GM23338 (cell line): ENCODE data around the gene JARID2. TPM values are rescaled to one million over a fixed set of nuclear protein-coding genes. Genes with fewer than 3 reads are reported as not detected.

Experiments
- ATAC-seq: fragments of 200-7000 bp; cut with Tn5 transposase; 3 replicates; pipeline ENCODE4 v1.9.1; 2020
- DNase-seq: peaks from one replicate; pipeline ENCODE4 v3.0.0-alpha.2; 2015; ENCODE audit warnings: low spot score
- H2AFZ ChIP-seq: fragments of 200-600 bp; sonication (generic); 2 replicates; pipeline ENCODE4 v1.8.0; 2016; ENCODE audit warnings: antibody characterized with exemption, mild to moderate bottlenecking, moderate library complexity
- H3F3A ChIP-seq: fragments of 200-600 bp; sonication (generic); replicated peaks from 2 replicates; pipeline ENCODE4 v1.8.0; 2017; ENCODE audit warnings: antibody characterized with exemption, mixed run types, low read depth
- H3K27ac ChIP-seq: fragments of 200-600 bp; sonication (generic); 2 replicates; pipeline ENCODE4 v1.6.1; 2016; ENCODE audit warnings: low read depth
- H3K27me3 ChIP-seq: fragments of 200-600 bp; sonication (generic); 2 replicates; pipeline ENCODE4 v1.8.0; 2016; ENCODE audit warnings: mild to moderate bottlenecking, mixed run types, moderate library complexity; ENCODE audit not compliant: insufficient read depth
- H3K36me3 ChIP-seq: fragments of 200-600 bp; sonication (generic); 2 replicates; pipeline ENCODE4 v1.8.0; 2016; ENCODE audit warnings: mild to moderate bottlenecking; ENCODE audit not compliant: insufficient read depth
- H3K4me1 ChIP-seq: fragments of 200-600 bp; sonication (generic); 2 replicates; pipeline ENCODE4 v1.8.0; 2016; ENCODE audit warnings: mild to moderate bottlenecking, moderate library complexity; ENCODE audit not compliant: insufficient read depth
- H3K4me2 ChIP-seq: fragments of 200-600 bp; sonication (generic); 2 replicates; pipeline ENCODE4 v1.7.1; 2017; ENCODE audit warnings: mixed run types
- H3K4me3 ChIP-seq: fragments of 200-600 bp; sonication (generic); 2 replicates; pipeline ENCODE4 v1.6.1; 2016; ENCODE audit warnings: mixed run types
- H3K79me2 ChIP-seq: fragments of 200-600 bp; sonication (generic); replicated peaks from 2 replicates; pipeline ENCODE4 v1.8.0; 2017; ENCODE audit warnings: mild to moderate bottlenecking; ENCODE audit not compliant: insufficient read depth
- H3K9me2 ChIP-seq: fragments of 200-600 bp; sonication (generic); 2 replicates; pipeline ENCODE4 v1.8.0; 2017; ENCODE audit not compliant: insufficient read depth
- H4K20me1 ChIP-seq: fragments of 200-600 bp; sonication (generic); replicated peaks from 2 replicates; pipeline ENCODE4 v1.8.0; 2017; ENCODE audit warnings: mild to moderate bottlenecking; ENCODE audit not compliant: insufficient read depth
- H3K27ac Mint-ChIP-seq: 2 replicates; pipeline ENCODE4 v1.8.0; 2020; ENCODE audit warnings: inconsistent platforms, mild to moderate bottlenecking, moderate library complexity, mixed read lengths
- H3K27me3 Mint-ChIP-seq: 3 replicates; pipeline ENCODE4 v1.8.0; 2022; ENCODE audit warnings: low read depth, mild to moderate bottlenecking, moderate library complexity, mixed read lengths, inconsistent platforms; ENCODE audit not compliant: insufficient read depth, poor library complexity
- H3K36me3 Mint-ChIP-seq: 3 replicates; pipeline ENCODE4 v1.8.0; 2021; ENCODE audit warnings: low read depth, mild to moderate bottlenecking, inconsistent platforms, moderate library complexity, mixed read lengths
- H3K4me1 Mint-ChIP-seq: 3 replicates; pipeline ENCODE4 v1.8.0; 2020; ENCODE audit warnings: mild to moderate bottlenecking, inconsistent platforms, mixed read lengths
- H3K4me3 Mint-ChIP-seq: 3 replicates; pipeline ENCODE4 v1.8.0; 2021; ENCODE audit warnings: moderate library complexity, mild to moderate bottlenecking, inconsistent platforms, mixed read lengths
- H3K9me3 Mint-ChIP-seq: 3 replicates; pipeline ENCODE4 v1.8.0; 2020; ENCODE audit warnings: moderate library complexity, mild to moderate bottlenecking, inconsistent platforms, mixed read lengths
- CREB1 ChIP-seq: fragments of 250-450 bp; sonication (Bioruptor Pico); IDR thresholded peaks from 2 replicates; pipeline ENCODE4 v1.5.0; 2020; ENCODE audit warnings: low read depth, mild to moderate bottlenecking, moderate library complexity
- CTCF ChIP-seq, 2 experiments: fragments of 200-600 bp in 1 of 2; sonication (generic) in 1 of 2; conservative IDR thresholded peaks; 2 replicates each; pipeline versions ENCODE4 v1.5.1 to v1.6.1; 2016 to 2017; ENCODE audit warnings: antibody characterized with exemption in 2 of 2, low read depth in 2 of 2, mild to moderate bottlenecking in 2 of 2, moderate library complexity in 1 of 2
- ETS1 ChIP-seq: IDR thresholded peaks from 2 replicates; pipeline ENCODE4 v1.6.1; 2016; ENCODE audit warnings: antibody characterized with exemption
- EZH2 ChIP-seq: fragments of 200-600 bp; sonication (generic); IDR thresholded peaks from one replicate; pipeline ENCODE4 v1.8.0; 2017; ENCODE audit warnings: antibody characterized with exemption, mild to moderate bottlenecking, low read depth; ENCODE audit not compliant: unreplicated experiment
- EZH2phosphoT487 ChIP-seq: fragments of 200-600 bp; sonication (generic); IDR thresholded peaks from one replicate; pipeline ENCODE4 v1.8.1; 2018; ENCODE audit warnings: antibody characterized with exemption; ENCODE audit not compliant: unreplicated experiment
- JUNB ChIP-seq: IDR thresholded peaks from one replicate; pipeline ENCODE4 v1.6.1; 2016; ENCODE audit warnings: antibody characterized with exemption; ENCODE audit not compliant: unreplicated experiment
- NANOG ChIP-seq: IDR thresholded peaks from 2 replicates; pipeline ENCODE4 v1.6.1; 2016; ENCODE audit warnings: antibody characterized with exemption, borderline replicate concordance
- POLR2AphosphoS5 ChIP-seq: IDR thresholded peaks from 2 replicates; pipeline ENCODE4 v1.6.1; 2016; ENCODE audit warnings: antibody characterized with exemption, low read depth
- REST ChIP-seq: IDR thresholded peaks from one replicate; pipeline ENCODE4 v1.6.1; 2018; ENCODE audit warnings: antibody characterized with exemption; ENCODE audit not compliant: unreplicated experiment
- STAT1 ChIP-seq: IDR thresholded peaks from one replicate; pipeline ENCODE4 v1.6.1; 2016; ENCODE audit warnings: antibody characterized with exemption; ENCODE audit not compliant: unreplicated experiment
- ZNF114 ChIP-seq: fragments of 250-450 bp; sonication (Bioruptor Pico); IDR thresholded peaks from 2 replicates; pipeline ENCODE4 v1.5.0; 2020; ENCODE audit warnings: mild to moderate bottlenecking, moderate library complexity
- ZNF331 ChIP-seq: fragments of 250-450 bp; sonication (Bioruptor Pico); IDR thresholded peaks from 2 replicates; pipeline ENCODE4 v1.5.0; 2020; ENCODE audit warnings: low read depth, mild to moderate bottlenecking, moderate library complexity
- ZNF462 ChIP-seq: fragments of 250-450 bp; sonication (Bioruptor Pico); IDR thresholded peaks from 2 replicates; pipeline ENCODE4 v1.5.0; 2020; ENCODE audit warnings: mild to moderate bottlenecking, moderate library complexity
- polyA plus RNA-seq: library from polyadenylated mRNA; unstranded; fragments of >200 nt; fragmentation: Nextera tagmentation; extraction: Ambion mirVana; gene quantifications from 2 replicates; pipeline ENCODE4 v1.2.1, GENCODE V29; 2016
- total RNA-seq: library from RNA; depleted of rRNA; stranded (reverse); fragments of >200 nt; shearing (Covaris generic); gene quantifications from 2 replicates; pipeline ENCODE4 v1.2.3, GENCODE V29; 2014

Gene JARID2
- total and polyA plus RNA-seq, 2 experiments from 2014 or later = 92.8 to 196 TPM

GRCh38 chr6:15389084-15389764, 143.4 kb downstream of the JARID2 start:
- H3K36me3 ChIP-seq = no peaks in the 10 kb centered on the region; the same call in 1 of the 2 replicates
- ATAC-seq (no peak), DNase-seq (no peak)
- Mint-ChIP-seq H3K4me1 (peaks cover 90% of the 10 kb centered on the region), H3K27me3 (peaks cover 26% of the 10 kb centered on the region), H3K9me3 (no peaks in the 10 kb centered on the region), H3K4me3 (no peak overlapping the region; the same call in 2 of the 3 replicates), H3K27ac (no peak overlapping the region; the same call in 1 of the 2 replicates), H3K36me3 (peaks cover 14% of the 10 kb centered on the region)
- TF ChIP-seq STAT1 (no peak), JUNB (no peak), NANOG (no peak), REST (no peak), CREB1 (CRISPR knock-in tag) (no peak), EZH2phosphoT487 (no peak), EZH2 (no peak), POLR2AphosphoS5 (no peak), CTCF (conservative IDR thresholded peaks at IDR 0.05; ENCODE audit: low read depth in 2 of 2) (no peak), ZNF331 (CRISPR knock-in tag) (no peak), ZNF462 (CRISPR knock-in tag) (no peak), ZNF114 (CRISPR knock-in tag) (no peak), ETS1 (no peak)
- peak overlapping the region; percentile 64 for H3K4me2 ChIP-seq
- no peak overlapping the region for H3K27ac ChIP-seq
- peaks cover 98% of the 10 kb centered on the region for H4K20me1 ChIP-seq
- peaks cover 87% of the 10 kb centered on the region for H3K4me1 ChIP-seq
- H3K27me3 ChIP-seq = no peaks in the 10 kb centered on the region
- no peak overlapping the region for H2AFZ ChIP-seq
- no peak overlapping the region for H3K4me3 ChIP-seq
- peaks cover 28% of the 10 kb centered on the region for H3F3A ChIP-seq
- no peaks in the 10 kb centered on the region for H3K9me2 ChIP-seq
- H3K79me2 ChIP-seq = peaks cover 100% of the 10 kb centered on the region
